Measurements from ENCODE around the gene RHOG. TPM values are rescaled to one million over a fixed set of nuclear protein-coding genes. Genes with fewer than 3 reads are reported as not detected.

Gene RHOG
- total RNA-seq, 2 experiments from 2014 or later: 157 to 180 TPM

GRCh38 chr11:3860375-3860774, 19.6 kb upstream of the RHOG start:
- Mint-ChIP-seq H3K36me3 (ENCODE audit: low read depth) (peaks cover 21% of the 10 kb centered on the region), H3K4me1 (peaks cover 73% of the 10 kb centered on the region), H3K9me3 (ENCODE audit: low read depth) (no peaks in the 10 kb centered on the region), H3K27ac (peak overlapping the region; percentile 98), H3K27me3 (no peaks in the 10 kb centered on the region), H3K4me3 (peak overlapping the region; percentile 88)
- ATAC-seq: peak; percentile 62
- intact Hi-C loops (cut with DNase I, micrococcal nuclease): loop anchor here in 1 of 2 experiments (1.0 kb wide), 1 partner anchor 60 kb away; no protein-coding TSS in a partner anchor
- ChIA-PET CTCF (interaction anchor here (0.8 to 4.0 kb wide), 3 partner anchors 11 to 212 kb away, joined by 3 to 33 read pairs (median 32); no protein-coding TSS in a partner anchor), POLR2A (interaction anchor here (1.0 to 1.7 kb wide), 3 partner anchors 10 to 110 kb away, joined by 3 to 5 read pairs (median 3); no protein-coding TSS in a partner anchor)
- DNase-seq: peak; percentile 70

GRCh38 chr11:3859373-3859881, 18.7 kb upstream of the RHOG start:
- H3K36me3 Mint-ChIP-seq (ENCODE audit: low read depth): peaks cover 21% of the 10 kb centered on the region
- no peaks in the 10 kb centered on the region for H3K27me3 Mint-ChIP-seq
- ATAC-seq: no peak
- peaks cover 67% of the 10 kb centered on the region for H3K4me1 Mint-ChIP-seq
- ChIA-PET POLR2A (interaction anchor here (0.6 to 1.2 kb wide), 5 partner anchors 9 to 211 kb away, joined by 3 to 7 read pairs (median 5); no protein-coding TSS in a partner anchor), CTCF (interaction anchor here (0.7 to 4.0 kb wide), 6 partner anchors 8 to 213 kb away, joined by 3 to 33 read pairs (median 6); no protein-coding TSS in a partner anchor)
- DNase-seq: peak; percentile 50
- peak overlapping the region; percentile 88 for H3K4me3 Mint-ChIP-seq
- peak overlapping the region; percentile 98 for H3K27ac Mint-ChIP-seq
- H3K9me3 Mint-ChIP-seq (ENCODE audit: low read depth): no peaks in the 10 kb centered on the region
- intact Hi-C loops (cut with DNase I, micrococcal nuclease): loop anchor here in 1 of 2 experiments (10.0 kb wide), 1 partner anchor 125 kb away; no protein-coding TSS in a partner anchor

GRCh38 chr11:3857628-3858027, 16.9 kb upstream of the RHOG start:
- Mint-ChIP-seq H3K27me3 (no peaks in the 10 kb centered on the region), H3K36me3 (ENCODE audit: low read depth) (peaks cover 18% of the 10 kb centered on the region), H3K27ac (peak overlapping the region; percentile 98), H3K9me3 (ENCODE audit: low read depth) (no peaks in the 10 kb centered on the region), H3K4me3 (peak overlapping the region; percentile 88), H3K4me1 (peaks cover 74% of the 10 kb centered on the region)
- no peak for DNase-seq
- POLR2A ChIA-PET: interaction anchor here (0.5 to 1.1 kb wide), 4 partner anchors 40 to 184 kb away, joined by 3 to 5 read pairs (median 3); no protein-coding TSS in a partner anchor
- no peak for ATAC-seq
- intact Hi-C loops (cut with DNase I, micrococcal nuclease): loop anchor here in 1 of 2 experiments (2.0 to 10.0 kb wide), 2 partner anchors 91 to 127 kb away; no protein-coding TSS in a partner anchor
- CTCF ChIA-PET: interaction anchor here (0.7 to 3.6 kb wide), 11 partner anchors 8 to 215 kb away, joined by 3 to 33 read pairs (median 4); partner anchors contain the start of genes NUP98 and RHOG

- ATAC-seq: no peak
- Mint-ChIP-seq H3K36me3 (ENCODE audit: low read depth) (peaks cover 15% of the 10 kb centered on the region), H3K9me3 (ENCODE audit: low read depth) (no peaks in the 10 kb centered on the region), H3K27ac (peak overlapping the region; percentile 98), H3K4me1 (peaks cover 73% of the 10 kb centered on the region), H3K27me3 (no peaks in the 10 kb centered on the region), H3K4me3 (peak overlapping the region; percentile 88)
- DNase-seq: no peak
- ChIA-PET POLR2A (interaction anchor here (0.5 to 3.0 kb wide), 6 partner anchors 40 to 201 kb away, joined by 3 to 22 read pairs (median 4); no protein-coding TSS in a partner anchor), CTCF (interaction anchor here (0.7 to 3.6 kb wide), 11 partner anchors 8 to 216 kb away, joined by 3 to 34 read pairs (median 7); partner anchors contain the start of gene RHOG)
- intact Hi-C loops (cut with DNase I, micrococcal nuclease): loop anchor here in 1 of 2 experiments (2.0 to 10.0 kb wide), 2 partner anchors 92 to 128 kb away; no protein-coding TSS in a partner anchor
Measured at GRCh38 chr11:3856856-3857553, 16.2 kb upstream of the RHOG start.

GRCh38 chr11:3855808-3856491, 15.2 kb upstream of the RHOG start:
- ChIA-PET CTCF (interaction anchor here (0.9 to 11.0 kb wide), 21 partner anchors 12 to 215 kb away, joined by 3 to 299 read pairs (median 9); partner anchors contain the start of gene RHOG), POLR2A (interaction anchor here (0.6 to 3.0 kb wide), 16 partner anchors 12 to 866 kb away, joined by 3 to 69 read pairs (median 4); partner anchors contain the start of genes NUP98 and RHOG)
- peak; percentile 1 for ATAC-seq
- H3K27me3 Mint-ChIP-seq: no peaks in the 10 kb centered on the region
- H3K27ac Mint-ChIP-seq: peak overlapping the region; percentile 98
- peaks cover 11% of the 10 kb centered on the region for H3K36me3 Mint-ChIP-seq (ENCODE audit: low read depth)
- intact Hi-C loops (cut with DNase I, micrococcal nuclease): loop anchor here (1.0 to 10.0 kb wide), 12 partner anchors 15 to 238 kb away; partner anchors contain the start of genes RRM1 (in 2 of the 2) and NUP98 (in 1 of the 2)
- peak overlapping the region; percentile 88 for H3K4me3 Mint-ChIP-seq
- peaks cover 63% of the 10 kb centered on the region for H3K4me1 Mint-ChIP-seq
- no peaks in the 10 kb centered on the region for H3K9me3 Mint-ChIP-seq (ENCODE audit: low read depth)
- DNase-seq: peak; percentile 72

GRCh38 chr11:3854977-3855807, 14.4 kb upstream of the RHOG start, which contains the start of gene STIM1:
Gene STIM1, plus strand, starts transcription at chr11:3855664. Its CDS starts 607 bp downstream, at chr11:3856271.
- Mint-ChIP-seq H3K4me3 (peak within 1 kb of the TSS; percentile 88), H3K36me3 (ENCODE audit: low read depth) (peaks cover 9% of the 10 kb centered on the region), H3K27ac (peak within 1 kb of the TSS; percentile 99), H3K27me3 (no peaks in the 10 kb centered on the region), H3K4me1 (peaks cover 56% of the 10 kb centered on the region), H3K9me3 (ENCODE audit: low read depth) (no peaks in the 10 kb centered on the region)
- POLR2A ChIA-PET: interaction anchor here (0.6 to 3.0 kb wide), 22 partner anchors 8 to 242 kb away, joined by 3 to 69 read pairs (median 4); partner anchors contain the start of genes NUP98 and RHOG
- intact Hi-C loops (cut with DNase I, micrococcal nuclease): loop anchor here (1.0 to 10.0 kb wide), 13 partner anchors 14 to 239 kb away; partner anchors contain the start of genes RRM1 (in 2 of the 2) and NUP98 (in 1 of the 2)
- ATAC-seq: peak; percentile 76
- CTCF ChIA-PET: interaction anchor here (0.6 to 11.0 kb wide), 59 partner anchors 10 to 243 kb away, joined by 3 to 299 read pairs (median 6); partner anchors contain the start of gene RHOG
- DNase-seq: peak; percentile 99

- ATAC-seq (no peak), DNase-seq (no peak)
- H3K27me3 Mint-ChIP-seq: no peaks in the 10 kb centered on the region
- H3K36me3 Mint-ChIP-seq (ENCODE audit: low read depth): peaks cover 9% of the 10 kb centered on the region
- H3K9me3 Mint-ChIP-seq (ENCODE audit: low read depth): no peaks in the 10 kb centered on the region
- POLR2A ChIA-PET: interaction anchor here (0.7 to 3.0 kb wide), 19 partner anchors 8 to 242 kb away, joined by 3 to 69 read pairs (median 4); partner anchors contain the start of genes NUP98 and RHOG
- intact Hi-C loops (cut with DNase I, micrococcal nuclease): loop anchor here (1.0 to 10.0 kb wide), 7 partner anchors 13 to 204 kb away; no protein-coding TSS in a partner anchor
- peak overlapping the region; percentile 88 for H3K4me3 Mint-ChIP-seq
- H3K4me1 Mint-ChIP-seq: peaks cover 50% of the 10 kb centered on the region
- CTCF ChIA-PET: interaction anchor here (0.6 to 11.0 kb wide), 59 partner anchors 10 to 244 kb away, joined by 3 to 299 read pairs (median 6); partner anchors contain the start of gene RHOG
- H3K27ac Mint-ChIP-seq: peak overlapping the region; percentile 99
Measured at GRCh38 chr11:3854660-3854976, 13.9 kb upstream of the RHOG start.

GRCh38 chr11:3853899-3854659, 13.3 kb upstream of the RHOG start:
- ATAC-seq: peak; percentile 71
- peak overlapping the region; percentile 99 for H3K27ac Mint-ChIP-seq
- intact Hi-C loops (cut with DNase I, micrococcal nuclease): loop anchor here (1.0 to 10.0 kb wide), 7 partner anchors 13 to 204 kb away; no protein-coding TSS in a partner anchor
- peak overlapping the region; percentile 88 for H3K4me3 Mint-ChIP-seq
- peak; percentile 83 for DNase-seq
- H3K4me1 Mint-ChIP-seq: peaks cover 50% of the 10 kb centered on the region
- no peaks in the 10 kb centered on the region for H3K27me3 Mint-ChIP-seq
- ChIA-PET CTCF (interaction anchor here (0.6 to 11.0 kb wide), 57 partner anchors 11 to 244 kb away, joined by 3 to 299 read pairs (median 6); partner anchors contain the start of gene RHOG), POLR2A (interaction anchor here (0.9 to 3.0 kb wide), 15 partner anchors 9 to 243 kb away, joined by 3 to 69 read pairs (median 7); partner anchors contain the start of genes NUP98 and RHOG)
- H3K36me3 Mint-ChIP-seq (ENCODE audit: low read depth): peaks cover 9% of the 10 kb centered on the region
- H3K9me3 Mint-ChIP-seq (ENCODE audit: low read depth): no peaks in the 10 kb centered on the region

GRCh38 chr11:3853545-3853842, 12.7 kb upstream of the RHOG start:
- intact Hi-C loops (cut with DNase I, micrococcal nuclease): loop anchor here in 1 of 2 experiments (10.0 kb wide), 1 partner anchor 131 kb away; no protein-coding TSS in a partner anchor
- CTCF ChIA-PET: interaction anchor here (0.6 to 11.0 kb wide), 11 partner anchors 12 to 217 kb away, joined by 4 to 299 read pairs (median 11); partner anchors contain the start of gene RHOG
- Mint-ChIP-seq H3K4me3 (peak overlapping the region; percentile 88), H3K4me1 (peaks cover 47% of the 10 kb centered on the region), H3K9me3 (ENCODE audit: low read depth) (no peaks in the 10 kb centered on the region), H3K27me3 (no peaks in the 10 kb centered on the region), H3K27ac (peak overlapping the region; percentile 99), H3K36me3 (ENCODE audit: low read depth) (peaks cover 9% of the 10 kb centered on the region)
- no peak for ATAC-seq
- DNase-seq: no peak
- POLR2A ChIA-PET: interaction anchor here (0.7 to 2.8 kb wide), 2 partner anchors 12 to 13 kb away, joined by 3 to 69 read pairs; partner anchors contain the start of gene RHOG

All from activated CD4-positive, alpha-beta T cell treated with anti-CD3 and anti-CD28 coated beads for 36 hours (primary cell).